Stimulated activated CD8-positive, alpha-beta memory T cell treated with anti-CD3 and anti-CD28 coated beads, Interleukin-2, amount 100 ng/mL, for 1 hour (primary cell): ENCODE data around the gene CSTF3.
"Not testable (repeated sequence)": the region's sequence is repeated elsewhere in the genome, so short reads cannot be mapped to it uniquely, and the experiment has no call there.

Source experiments
- DNase-seq, 2 donors: peaks; one replicate each; pipeline ENCODE4 v3.0.0-alpha.2; 2020; ENCODE audit warnings: low read depth in 2 of 2

The CSTF3 gene

DNA sequence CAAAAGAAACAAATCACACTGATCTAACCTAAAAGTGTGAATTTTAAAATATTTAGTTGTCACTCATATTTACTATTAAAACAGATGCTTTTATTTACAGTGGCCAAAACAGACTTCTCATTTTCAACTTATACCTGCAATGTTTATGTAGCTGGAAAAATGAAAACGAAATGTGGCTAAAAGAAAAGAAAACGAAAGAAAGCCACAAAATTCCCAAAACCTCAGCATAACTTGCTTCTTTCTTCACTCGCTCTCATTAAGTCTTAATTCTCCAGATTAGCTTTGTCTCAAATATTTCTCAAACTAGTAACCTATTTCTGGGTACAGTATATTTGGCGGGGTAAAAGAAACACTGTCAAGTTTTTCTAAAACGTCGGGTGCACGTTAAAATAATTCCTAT is 693 bp downstream of the CSTF3 start:
- DNase-seq = no peak

DNA sequence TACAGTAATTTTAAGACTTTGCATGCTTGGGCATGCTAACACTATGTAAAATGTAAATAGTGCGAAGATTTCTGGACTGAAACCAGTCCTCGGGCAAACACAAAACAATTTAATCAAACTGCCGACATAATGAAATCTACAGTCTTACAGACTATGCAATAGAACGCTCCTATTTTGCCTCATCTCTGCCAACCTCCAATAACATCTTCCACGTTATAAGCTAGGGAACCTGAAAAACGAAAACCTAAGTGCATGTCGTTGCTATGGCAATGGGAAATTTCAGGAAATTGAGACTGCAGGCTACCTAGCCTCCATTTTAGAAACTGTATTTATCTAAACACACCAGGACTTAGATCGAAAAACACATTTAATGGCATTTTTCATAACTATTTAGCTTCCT is 1.1 kb downstream of the CSTF3 start:
- DNase-seq = no peak

DNA sequence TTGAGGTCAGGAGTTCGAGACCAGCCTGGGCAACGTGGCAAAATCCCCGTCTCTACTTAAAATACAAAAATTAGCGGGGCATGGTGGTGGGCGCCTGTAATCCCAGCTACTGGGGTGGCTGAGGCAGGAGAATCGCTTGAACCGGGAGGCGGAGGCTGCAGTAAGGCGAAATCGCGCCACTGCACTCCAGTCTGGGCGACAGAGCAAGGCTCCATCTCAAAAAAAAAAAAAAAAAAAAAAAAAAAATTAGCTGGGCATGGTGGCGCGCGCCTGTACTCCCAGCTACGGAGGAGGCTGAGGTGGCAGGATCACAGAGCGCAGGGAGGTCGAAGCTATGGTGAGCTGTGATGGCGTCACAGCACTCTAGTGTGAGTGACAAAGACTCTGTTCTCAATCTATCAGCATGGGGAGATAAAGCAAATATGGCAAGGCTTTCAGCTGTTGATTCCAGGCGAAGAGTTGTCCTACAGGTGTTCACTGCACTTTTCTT is 1.9 kb downstream of the CSTF3 start:
- not testable (repeated sequence) for DNase-seq

- DNase-seq = no peak
Measured at GRCh38 chr11:33158596-33159275, 2.5 kb downstream of the CSTF3 start.

DNA sequence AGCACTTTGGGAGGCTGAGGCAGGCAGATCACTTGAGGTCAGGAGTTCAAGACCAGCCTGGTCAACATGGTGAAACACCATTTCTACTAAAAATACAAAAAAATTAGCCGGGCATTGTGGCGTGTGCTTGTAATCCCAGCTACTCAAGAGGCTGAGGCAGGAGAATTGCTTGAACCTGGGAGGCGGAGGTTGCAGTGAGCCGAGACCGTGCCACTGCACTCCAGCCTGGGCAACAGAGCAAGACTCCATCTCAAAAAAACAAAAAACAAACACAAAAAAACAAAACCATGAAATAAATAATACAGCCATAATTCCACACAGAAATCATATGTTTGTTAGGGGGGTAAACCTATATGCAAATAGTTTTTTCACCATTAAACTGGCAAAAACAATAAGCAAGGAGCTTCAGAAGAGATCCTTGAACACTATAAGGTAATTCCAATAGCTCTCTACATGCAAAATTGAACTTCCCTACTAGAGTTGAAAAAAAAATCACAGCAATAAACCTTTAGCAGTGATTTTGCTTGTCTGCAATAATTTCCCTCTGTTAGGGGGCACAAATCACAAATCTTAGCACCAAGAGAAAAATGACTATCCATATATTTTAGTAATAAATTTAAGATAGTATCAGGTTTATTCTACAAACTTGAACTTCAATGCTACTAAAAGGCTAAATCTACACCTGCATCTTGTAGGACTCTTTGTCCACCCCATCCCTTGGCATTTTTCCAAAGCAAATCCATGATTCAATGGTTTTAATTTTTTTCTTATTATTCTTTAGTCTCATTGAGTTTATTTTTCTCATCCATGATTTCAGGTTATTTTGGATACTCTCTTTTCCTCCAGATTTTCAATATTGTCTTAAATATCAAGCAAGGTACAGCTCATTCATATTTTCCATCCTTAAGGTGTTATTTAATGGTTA is 3.9 kb downstream of the CSTF3 start:
- DNase-seq = no peak

DNA sequence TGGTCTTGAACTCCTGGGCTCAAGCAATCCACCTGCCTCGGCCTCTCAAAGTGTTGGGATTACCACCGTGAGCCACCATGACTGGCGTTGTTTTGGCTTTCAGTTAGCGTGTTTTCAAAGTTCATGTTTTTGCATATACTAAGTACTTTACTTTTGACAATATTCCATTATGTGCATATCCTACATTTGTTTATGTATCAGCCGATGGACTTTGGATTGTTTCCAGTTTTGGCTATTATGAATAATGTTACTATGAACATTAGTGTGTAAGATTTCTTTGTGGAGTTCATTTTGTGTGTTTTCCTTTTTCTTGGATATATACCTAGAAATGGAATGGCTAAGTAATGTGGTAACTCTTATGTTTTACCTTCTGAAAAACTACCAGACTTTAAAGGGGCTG is 9.9 kb downstream of the CSTF3 start:
- DNase-seq = no peak

GRCh38 chr11:33147559-33147958 is 13.7 kb downstream of the CSTF3 start:
- DNase-seq = no peak

DNA sequence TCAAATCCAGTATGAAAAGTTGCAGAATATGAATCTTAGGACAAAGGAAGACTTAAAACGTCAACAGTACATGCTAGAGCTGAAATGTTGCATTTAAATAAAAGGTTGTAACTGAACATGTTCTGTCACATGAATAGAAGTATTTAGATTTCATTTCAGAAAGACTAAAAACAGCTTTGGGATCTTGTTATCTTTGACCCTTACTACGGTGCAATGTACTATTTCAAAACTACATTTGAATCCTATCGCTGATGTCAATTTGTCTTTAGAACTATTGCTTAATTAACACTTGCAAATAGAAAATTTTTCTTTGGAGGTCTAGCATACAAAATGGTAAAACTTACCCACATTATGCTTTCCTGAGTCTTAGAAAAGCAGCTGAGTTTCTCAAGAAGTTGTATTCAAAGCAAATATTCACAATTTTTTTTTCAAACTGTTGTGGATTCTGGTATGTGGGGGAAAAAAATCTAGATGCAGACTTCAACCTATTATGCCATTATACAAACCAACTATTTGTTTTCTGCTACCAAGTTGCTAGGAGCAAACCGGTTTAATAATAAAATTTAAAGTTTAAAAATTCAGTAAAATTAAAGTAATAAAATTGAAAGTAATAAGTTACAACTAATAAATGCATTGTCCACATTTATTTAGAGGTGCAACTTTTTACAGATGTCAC is 25.4 kb downstream of the CSTF3 start:
- DNase-seq = no peak

DNA sequence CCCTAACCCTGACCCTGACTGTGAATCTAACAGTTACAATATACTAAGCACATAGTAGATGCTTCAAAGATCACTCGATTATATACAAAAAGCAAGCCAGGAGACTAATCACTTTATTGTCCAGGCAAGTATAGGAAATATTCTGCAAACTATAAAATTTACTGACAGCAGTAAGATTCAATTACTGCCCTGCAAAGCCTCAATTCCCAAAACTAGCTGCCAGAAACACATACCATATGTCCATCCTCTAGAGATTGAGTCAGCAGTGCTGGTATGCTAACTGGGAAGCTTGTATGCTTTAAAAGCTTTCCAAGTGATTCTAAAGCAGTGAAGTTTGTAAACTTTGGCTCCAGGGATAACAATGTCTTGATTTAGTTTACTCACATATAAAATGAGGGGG is 26.1 kb downstream of the CSTF3 start:
- DNase-seq = no peak

DNA sequence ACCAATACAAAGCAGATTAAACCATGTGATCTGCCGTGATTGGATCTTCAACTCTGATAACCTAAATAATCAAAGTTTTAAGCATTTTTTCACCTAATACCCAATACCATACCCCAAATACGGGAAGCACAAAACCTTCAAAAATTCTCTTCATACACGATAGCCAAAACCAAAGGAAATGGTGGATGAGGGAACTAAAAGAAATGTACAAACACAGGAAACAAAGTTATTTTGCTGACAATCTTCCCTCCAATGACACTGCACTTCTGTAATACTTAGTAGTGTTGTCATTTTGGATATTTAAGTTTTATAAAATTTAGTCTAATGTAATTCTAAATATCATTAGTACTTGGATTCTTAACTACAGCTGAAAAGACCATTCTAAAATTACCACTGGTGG is 27.0 kb downstream of the CSTF3 start:
- no peak for DNase-seq

DNA sequence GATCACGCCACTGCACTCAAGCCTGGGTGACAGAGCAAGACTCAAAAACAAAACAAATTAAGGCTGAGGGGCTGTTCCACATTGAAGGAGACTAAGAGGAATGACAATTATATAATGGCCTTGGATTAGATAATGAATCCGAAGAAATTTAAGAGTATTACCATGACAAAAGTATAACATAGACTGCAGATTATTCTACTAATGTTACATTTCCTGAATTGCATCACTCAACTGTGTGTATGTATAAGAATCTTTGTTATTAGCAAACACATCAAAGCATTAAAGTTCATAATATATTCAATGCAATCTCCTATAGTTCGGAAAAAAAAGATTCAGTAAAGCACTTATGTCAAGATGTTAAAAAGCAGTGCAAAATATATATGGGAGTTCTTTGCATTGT is 27.5 kb downstream of the CSTF3 start:
- no peak for DNase-seq

GRCh38 chr11:33132510-33132909 is 28.8 kb downstream of the CSTF3 start:
- DNase-seq = no peak

GRCh38 chr11:33128739-33129138 is 32.5 kb downstream of the CSTF3 start:
- DNase-seq = no peak

DNA sequence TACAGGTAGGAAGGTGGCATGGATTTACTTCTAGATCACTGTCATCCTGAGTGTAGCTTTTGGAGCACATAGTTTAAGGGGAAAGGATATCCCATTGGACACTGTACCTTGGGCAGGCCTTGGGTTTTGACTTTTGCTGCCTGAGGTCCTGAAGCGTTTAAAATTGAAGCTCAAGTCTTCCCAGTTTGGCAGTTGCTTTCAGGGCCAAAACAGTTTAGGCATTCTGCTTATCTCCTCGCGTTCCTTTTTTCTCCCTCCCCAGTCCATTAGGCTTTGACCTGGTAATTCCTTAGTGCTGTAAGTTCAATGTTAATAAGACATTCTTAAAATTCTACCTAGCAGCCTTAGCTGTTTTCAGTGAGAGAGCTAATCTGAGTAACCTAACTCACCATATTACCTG is 35.7 kb downstream of the CSTF3 start:
- DNase-seq = no peak

GRCh38 chr11:33125025-33125424 is 36.3 kb downstream of the CSTF3 start:
- no peak for DNase-seq

- DNase-seq = not testable (repeated sequence)
Measured at GRCh38 chr11:33122696-33123095, 38.6 kb downstream of the CSTF3 start.

GRCh38 chr11:33116535-33116934 is 44.7 kb downstream of the CSTF3 start:
- no peak for DNase-seq

DNA sequence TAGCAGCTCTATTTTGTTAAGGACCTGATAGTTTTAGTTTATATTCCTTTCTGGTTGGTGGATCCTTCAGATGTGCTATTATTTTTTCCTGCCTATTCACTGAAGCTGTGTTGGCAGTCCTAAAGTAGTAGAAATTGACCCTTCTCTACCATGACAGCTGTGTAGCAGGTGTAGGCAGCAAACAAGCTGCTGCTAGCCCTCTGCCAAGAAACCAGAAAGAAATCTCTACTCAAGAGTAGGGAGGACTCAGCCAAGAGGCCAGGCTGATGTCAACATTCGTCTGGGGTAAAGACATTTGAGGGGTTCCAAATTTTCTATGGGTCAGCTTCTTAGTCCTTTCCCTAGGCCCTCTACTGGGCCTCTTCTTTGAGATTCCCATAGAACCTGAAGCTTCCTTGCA is 51.2 kb downstream of the CSTF3 start:
- no peak for DNase-seq

DNA sequence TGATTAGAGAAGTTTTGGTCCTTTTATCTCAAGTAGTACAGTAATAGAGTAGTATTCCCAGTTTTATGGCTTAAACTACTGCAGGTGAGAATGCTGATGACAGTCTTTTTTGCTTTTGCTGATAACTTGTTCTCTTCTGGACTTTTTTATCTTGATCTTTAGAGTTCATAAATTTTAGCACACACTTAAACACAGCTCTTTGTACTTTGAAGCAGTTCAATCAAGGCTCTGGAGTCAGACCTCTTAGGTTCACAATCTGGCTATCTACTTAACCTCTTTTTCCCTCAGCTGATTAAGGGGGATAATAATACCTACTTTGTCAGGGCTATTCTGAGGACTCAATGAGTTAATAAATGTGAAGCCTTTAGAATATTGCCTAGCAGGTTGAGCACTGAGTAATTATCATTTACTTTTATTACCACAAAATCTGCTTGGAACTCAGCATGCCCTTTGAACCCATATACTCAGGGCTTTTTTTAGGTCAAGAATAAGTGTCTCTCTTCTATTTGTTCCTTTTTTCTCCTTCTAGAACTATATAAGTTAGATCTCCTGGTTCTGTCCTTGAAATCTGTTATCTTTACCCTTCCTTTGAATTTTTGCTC is 51.9 kb downstream of the CSTF3 start:
- DNase-seq = no peak

DNA sequence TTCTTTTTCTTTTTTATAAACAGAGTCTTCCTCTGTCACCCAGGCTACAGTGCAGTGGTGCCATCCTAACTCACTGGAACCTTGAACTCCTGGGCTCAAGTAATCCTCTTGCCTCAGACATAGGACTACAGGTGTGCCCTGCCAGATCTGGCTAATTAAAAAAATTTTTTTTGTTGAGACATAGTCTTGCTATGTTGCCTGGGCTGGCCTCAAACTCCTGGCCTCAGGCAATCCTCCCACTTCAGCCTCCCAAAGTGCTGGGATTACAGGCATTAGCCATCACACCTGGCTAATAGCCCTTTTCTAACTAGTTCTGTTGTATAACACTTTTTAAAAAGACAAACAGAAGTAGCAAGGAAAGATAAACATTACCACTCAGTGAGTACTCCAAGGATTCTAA is 57.4 kb downstream of the CSTF3 start:
- no peak for DNase-seq

DNA sequence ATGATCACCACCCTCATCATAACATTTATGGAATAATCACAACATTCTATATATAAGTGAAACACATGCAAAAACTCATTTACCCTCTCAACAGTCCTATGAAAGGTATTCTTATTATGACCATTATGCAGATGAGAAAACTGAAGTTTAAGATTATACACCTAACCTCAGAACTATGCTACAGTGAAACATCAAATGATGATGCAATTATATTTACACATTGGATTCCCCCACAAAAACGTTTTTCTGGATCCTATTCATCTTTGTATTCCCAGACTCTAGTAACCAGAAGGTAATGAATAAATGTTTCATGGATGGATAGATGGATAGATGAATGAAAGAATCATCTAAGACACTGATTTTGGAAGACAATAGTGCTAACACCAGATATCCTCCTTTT is 67.1 kb downstream of the CSTF3 start:
- no peak for DNase-seq

GRCh38 chr11:33089776-33090175 is 71.5 kb downstream of the CSTF3 start:
- DNase-seq = no peak
